Mesodermal cell (in vitro differentiated cells): Measurements from ENCODE around the gene PRUNE2.

Source experiments
- H3K27ac ChIP-seq: 2 replicates; pipeline ENCODE4 v1.7.0; 2013; ENCODE audit warnings: mild to moderate bottlenecking, low read depth, low read length, moderate library complexity; ENCODE audit not compliant: severe bottlenecking
- H3K36me3 ChIP-seq: 2 replicates; pipeline ENCODE4 v1.7.1; 2013; ENCODE audit warnings: mild to moderate bottlenecking, low read length, moderate library complexity; ENCODE audit not compliant: control insufficient read depth, insufficient read depth
- H3K4me1 ChIP-seq: one replicate; pipeline ENCODE4 v1.7.1; 2013; ENCODE audit warnings: mild to moderate bottlenecking, low read length; ENCODE audit not compliant: insufficient read depth, control insufficient read depth, poor library complexity, severe bottlenecking
- H3K4me3 ChIP-seq: 2 replicates; pipeline ENCODE4 v1.7.0; 2013; ENCODE audit warnings: low read length, control low read depth, mild to moderate bottlenecking; ENCODE audit not compliant: insufficient read depth, poor library complexity, severe bottlenecking; ENCODE audit errors: extremely low read depth
- H3K9me3 ChIP-seq: 2 replicates; pipeline ENCODE4 v1.7.1; 2013; ENCODE audit warnings: mild to moderate bottlenecking, low read length, moderate library complexity; ENCODE audit not compliant: control insufficient read depth
- WGBS, 2 experiments: methylation state at CpG; one replicate each; pipeline ENCODE4 v1.1.5; 2013; ENCODE audit warnings: missing lambda C conversion rate in 2 of 2; ENCODE audit not compliant: insufficient coverage in 2 of 2; 5-methylcytosine and 5-hydroxymethylcytosine counted together

Gene PRUNE2

GRCh38 chr9:76626141-76626540 is 279.8 kb downstream of the PRUNE2 start:
- H3K4me1 ChIP-seq: no peaks in the 10 kb centered on the region
- H3K27ac ChIP-seq: no peak overlapping the region
- no peaks in the 10 kb centered on the region for H3K36me3 ChIP-seq
- WGBS, 2 experiments: 50 to 88% methylated on average over 1 of the region's 1 CpG
- no peaks in the 10 kb centered on the region for H3K9me3 ChIP-seq
- H3K4me3 ChIP-seq: no peak overlapping the region

GRCh38 chr9:76624391-76625048 is 281.4 kb downstream of the PRUNE2 start:
- Histone ChIP-seq H3K27ac (no peak overlapping the region), H3K4me1 (no peaks in the 10 kb centered on the region), H3K36me3 (no peaks in the 10 kb centered on the region), H3K9me3 (no peaks in the 10 kb centered on the region), H3K4me3 (no peak overlapping the region)
- 92 to 94% methylated on average over 2 to 3 of the region's 5 CpGs for WGBS, 2 experiments

- Histone ChIP-seq H3K27ac (no peak overlapping the region), H3K4me1 (no peaks in the 10 kb centered on the region), H3K36me3 (no peaks in the 10 kb centered on the region), H3K9me3 (no peaks in the 10 kb centered on the region), H3K4me3 (no peak overlapping the region)
- 95 to 97% methylated on average over 2 of the region's 3 CpGs for WGBS, 2 experiments
Observed at GRCh38 chr9:76620996-76621395, 284.9 kb downstream of the PRUNE2 start.

GRCh38 chr9:76620581-76620980 is 285.3 kb downstream of the PRUNE2 start:
- no peaks in the 10 kb centered on the region for H3K9me3 ChIP-seq
- no peak overlapping the region for H3K27ac ChIP-seq
- H3K4me1 ChIP-seq: no peaks in the 10 kb centered on the region
- H3K36me3 ChIP-seq: no peaks in the 10 kb centered on the region
- WGBS, 2 experiments: no CpG with 5 or more reads among the region's 3 CpGs
- no peak overlapping the region for H3K4me3 ChIP-seq

- 0 to 50% methylated on average over 1 to 2 of the region's 2 CpGs for WGBS, 2 experiments
- Histone ChIP-seq H3K4me3 (no peak overlapping the region), H3K9me3 (no peaks in the 10 kb centered on the region), H3K4me1 (no peaks in the 10 kb centered on the region), H3K36me3 (no peaks in the 10 kb centered on the region), H3K27ac (no peak overlapping the region)
Observed at GRCh38 chr9:76619640-76620039, 286.3 kb downstream of the PRUNE2 start.

- Histone ChIP-seq H3K9me3 (no peaks in the 10 kb centered on the region), H3K36me3 (no peaks in the 10 kb centered on the region), H3K4me1 (no peaks in the 10 kb centered on the region), H3K4me3 (no peak overlapping the region), H3K27ac (no peak overlapping the region)
Observed at GRCh38 chr9:76619197-76619596, 286.7 kb downstream of the PRUNE2 start.

GRCh38 chr9:76618762-76619161 is 287.2 kb downstream of the PRUNE2 start:
- Histone ChIP-seq H3K27ac (no peak overlapping the region), H3K9me3 (no peaks in the 10 kb centered on the region)
- WGBS, 2 experiments: 85 to 88% methylated on average over 2 to 4 of the region's 4 CpGs

GRCh38 chr9:76617497-76618175 is 288.3 kb downstream of the PRUNE2 start:
- no peaks in the 10 kb centered on the region for H3K4me1 ChIP-seq
- H3K27ac ChIP-seq: no peak overlapping the region
- 95% methylated on average over 3 of the region's 3 CpGs; no CpG with 5 or more reads in 1 of the 2 experiments for WGBS, 2 experiments
- no peaks in the 10 kb centered on the region for H3K36me3 ChIP-seq
- H3K4me3 ChIP-seq: no peak overlapping the region
- H3K9me3 ChIP-seq: no peaks in the 10 kb centered on the region

More at GRCh38 chr9:76618762-76619161, 287.2 kb downstream of the PRUNE2 start:
- Histone ChIP-seq H3K4me1 (no peaks in the 10 kb centered on the region), H3K4me3 (no peak overlapping the region), H3K36me3 (no peaks in the 10 kb centered on the region)

GRCh38 chr9:76616780-76617179 is 289.1 kb downstream of the PRUNE2 start:
- no peaks in the 10 kb centered on the region for H3K9me3 ChIP-seq
- WGBS, 2 experiments: no CpG with 5 or more reads among the region's 2 CpGs
- H3K4me3 ChIP-seq: no peak overlapping the region
- no peaks in the 10 kb centered on the region for H3K4me1 ChIP-seq
- H3K36me3 ChIP-seq: no peaks in the 10 kb centered on the region
- H3K27ac ChIP-seq: no peak overlapping the region

GRCh38 chr9:76615177-76615603 is 290.7 kb downstream of the PRUNE2 start:
- H3K27ac ChIP-seq: no peak overlapping the region

GRCh38 chr9:76613974-76614373 is 291.9 kb downstream of the PRUNE2 start:
- WGBS, 2 experiments: 89 to 91% methylated on average over 3 of the region's 4 CpGs
- no peaks in the 10 kb centered on the region for H3K4me1 ChIP-seq
- no peak overlapping the region for H3K27ac ChIP-seq
- no peak overlapping the region for H3K4me3 ChIP-seq
- no peaks in the 10 kb centered on the region for H3K9me3 ChIP-seq
- no peaks in the 10 kb centered on the region for H3K36me3 ChIP-seq

More at GRCh38 chr9:76615177-76615603, 290.7 kb downstream of the PRUNE2 start:
- no peaks in the 10 kb centered on the region for H3K36me3 ChIP-seq
- H3K4me1 ChIP-seq: no peaks in the 10 kb centered on the region
- H3K9me3 ChIP-seq: no peaks in the 10 kb centered on the region
- 86 to 91% methylated on average over 5 to 7 of the region's 8 CpGs for WGBS, 2 experiments
- no peak overlapping the region for H3K4me3 ChIP-seq
